ACC112 (cell line): ENCODE measurements around the gene TRIO.
A peak's percentile ranks its signal among the peaks of the same experiment; 100 is the strongest.

Experiments
- H2AFZ ChIP-seq: fragments of 200-600 bp; sonication (generic); one replicate; pipeline ENCODE4 v1.6.0; 2017; ENCODE audit warnings: antibody characterized with exemption, low read length; ENCODE audit not compliant: unreplicated experiment
- H3K27ac ChIP-seq: fragments of 200-600 bp; sonication (generic); 2 replicates; pipeline ENCODE4 v1.5.1; 2014; ENCODE audit warnings: low read depth, mild to moderate bottlenecking, antibody characterized with exemption, low read length, moderate library complexity
- H3K27me3 ChIP-seq: fragments of 200-600 bp; sonication (generic); 2 replicates; pipeline ENCODE4 v1.6.1; 2014; ENCODE audit warnings: mild to moderate bottlenecking, antibody characterized with exemption, low read length, moderate library complexity, mixed read lengths; ENCODE audit not compliant: insufficient read depth
- H3K36me3 ChIP-seq: fragments of 200-600 bp; sonication (generic); 2 replicates; pipeline ENCODE4 v1.6.1; 2016; ENCODE audit warnings: mild to moderate bottlenecking, antibody characterized with exemption, low read length, moderate library complexity, mixed read lengths; ENCODE audit not compliant: insufficient read depth
- H3K4me1 ChIP-seq: fragments of 200-600 bp; sonication (generic); one replicate; pipeline ENCODE4 v1.6.1; 2016; ENCODE audit warnings: low read length, mixed read lengths; ENCODE audit not compliant: insufficient read depth, unreplicated experiment, control insufficient read depth
- H3K4me3 ChIP-seq: fragments of 200-600 bp; sonication (generic); 2 replicates; pipeline ENCODE4 v1.5.1; 2014; ENCODE audit warnings: mild to moderate bottlenecking, low read depth, low read length
- H3K79me2 ChIP-seq: fragments of 200-600 bp; sonication (generic); one replicate; pipeline ENCODE4 v1.6.0; 2016; ENCODE audit warnings: low read length; ENCODE audit not compliant: control insufficient read depth, unreplicated experiment, insufficient read depth

Gene TRIO

GRCh38 chr5:14295610-14296009 lies 152.5 kb downstream of the TRIO start:
- peaks cover 56% of the 10 kb centered on the region for H3K79me2 ChIP-seq
- H3K27ac ChIP-seq: no peak overlapping the region
- no peak overlapping the region for H3K4me3 ChIP-seq
- H2AFZ ChIP-seq: no peak overlapping the region
- H3K36me3 ChIP-seq: peaks cover 61% of the 10 kb centered on the region
- H3K4me1 ChIP-seq: peaks cover 11% of the 10 kb centered on the region
- H3K27me3 ChIP-seq: no peaks in the 10 kb centered on the region

DNA sequence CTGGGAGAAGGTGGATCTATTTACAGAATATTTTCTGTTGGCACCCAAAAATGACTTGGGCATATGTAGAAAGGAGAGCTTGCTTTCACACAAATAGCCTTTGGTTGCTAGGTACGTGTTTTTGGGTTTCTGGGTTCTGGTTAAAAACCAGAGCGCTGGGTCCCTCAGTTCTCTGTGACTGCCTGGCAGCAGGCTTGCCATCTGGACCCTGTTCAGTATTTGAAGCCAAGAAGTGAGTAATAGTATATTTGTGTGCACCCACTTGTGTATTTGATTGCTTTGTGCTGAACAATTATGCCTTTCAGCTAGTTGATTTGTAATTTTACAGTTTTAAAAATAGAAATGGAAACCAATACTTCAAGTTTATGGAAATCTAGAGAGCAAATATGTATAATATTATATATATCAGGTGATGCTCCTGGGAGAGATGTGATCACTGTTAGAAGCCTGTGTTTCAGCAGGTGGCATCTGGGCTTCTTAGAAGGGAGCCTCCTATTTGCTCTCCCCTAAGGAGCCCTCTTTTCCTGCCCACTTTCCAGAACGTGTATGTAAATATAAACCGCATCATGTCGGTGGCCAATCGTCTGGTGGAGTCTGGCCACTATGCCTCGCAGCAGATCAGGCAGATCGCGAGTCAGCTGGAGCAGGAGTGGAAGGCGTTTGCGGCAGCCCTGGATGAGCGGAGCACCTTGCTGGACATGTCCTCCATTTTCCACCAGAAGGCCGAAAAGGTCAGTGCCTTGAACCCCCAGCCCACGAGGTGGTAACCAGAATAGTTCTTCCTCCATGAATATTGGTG lies 153.6 kb downstream of the TRIO start:
- H2AFZ ChIP-seq: no peak overlapping the region
- H3K27me3 ChIP-seq: no peaks in the 10 kb centered on the region
- peaks cover 53% of the 10 kb centered on the region for H3K36me3 ChIP-seq
- no peak overlapping the region for H3K4me3 ChIP-seq
- peaks cover 58% of the 10 kb centered on the region for H3K79me2 ChIP-seq
- no peak overlapping the region for H3K27ac ChIP-seq
- H3K4me1 ChIP-seq: peaks cover 11% of the 10 kb centered on the region

DNA sequence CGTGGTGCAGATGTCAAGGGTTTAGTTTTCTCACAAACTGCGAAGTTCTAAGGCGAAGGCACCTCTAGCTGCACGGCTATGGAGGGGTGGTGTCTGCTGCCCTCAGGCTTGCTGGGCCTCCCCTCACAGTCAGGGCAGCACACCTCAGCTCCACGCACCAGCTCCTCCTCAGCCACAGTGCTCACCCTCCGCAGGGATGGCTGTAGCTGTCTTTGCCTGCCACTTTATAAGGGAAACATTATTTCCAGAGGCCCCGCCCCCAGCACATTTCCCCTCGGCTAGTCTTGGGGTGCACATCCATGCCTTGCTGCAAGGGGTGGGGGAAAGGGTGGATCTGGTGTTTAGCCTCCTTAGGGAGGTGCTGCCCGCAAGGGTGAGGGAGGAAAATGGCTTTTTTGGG lies 154.6 kb downstream of the TRIO start:
- peaks cover 57% of the 10 kb centered on the region for H3K79me2 ChIP-seq
- peaks cover 43% of the 10 kb centered on the region for H3K36me3 ChIP-seq
- H3K4me1 ChIP-seq: peaks cover 11% of the 10 kb centered on the region
- no peak overlapping the region for H3K4me3 ChIP-seq
- H3K27ac ChIP-seq: no peak overlapping the region
- H2AFZ ChIP-seq: no peak overlapping the region
- H3K27me3 ChIP-seq: no peaks in the 10 kb centered on the region

DNA sequence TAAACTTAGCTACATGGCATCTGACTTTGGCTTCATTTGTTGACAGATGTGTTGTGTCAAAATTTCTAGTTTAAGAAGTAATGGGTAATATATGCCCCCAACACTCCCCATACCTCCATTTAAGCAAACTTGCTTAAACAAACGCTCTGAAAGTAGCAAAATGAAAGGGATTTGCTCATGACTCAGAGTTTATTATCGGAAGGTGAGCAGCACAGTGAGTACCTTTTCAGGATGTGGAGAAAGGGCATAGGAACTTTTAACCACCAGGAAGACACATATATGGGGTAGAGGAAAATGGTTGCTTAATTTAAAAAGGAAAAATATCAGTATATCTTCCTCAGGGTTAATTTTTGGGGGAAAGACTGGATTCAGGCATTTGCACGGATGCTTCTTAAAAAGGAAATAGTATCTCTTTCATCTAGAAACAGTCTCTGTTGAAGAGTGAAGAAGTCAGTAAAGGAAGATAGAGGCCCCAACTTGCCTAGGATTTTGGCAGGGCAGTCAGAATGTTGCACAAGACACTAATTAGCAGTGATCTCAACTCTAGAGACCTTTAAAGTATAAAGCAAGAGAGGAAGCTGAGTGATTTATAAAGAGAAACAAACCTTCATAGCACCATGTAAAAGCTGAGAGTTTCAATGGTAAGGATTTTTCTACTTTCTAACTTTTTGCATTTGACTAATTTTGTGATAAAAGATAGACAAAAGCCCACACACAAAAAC lies 155.1 kb downstream of the TRIO start:
- Histone ChIP-seq H3K27me3 (no peaks in the 10 kb centered on the region), H3K36me3 (peaks cover 37% of the 10 kb centered on the region), H3K4me1 (peaks cover 11% of the 10 kb centered on the region), H3K27ac (peak overlapping the region; percentile 9; the same call in 1 of the 2 replicates), H3K79me2 (peaks cover 53% of the 10 kb centered on the region), H3K4me3 (no peak overlapping the region), H2AFZ (no peak overlapping the region)

DNA sequence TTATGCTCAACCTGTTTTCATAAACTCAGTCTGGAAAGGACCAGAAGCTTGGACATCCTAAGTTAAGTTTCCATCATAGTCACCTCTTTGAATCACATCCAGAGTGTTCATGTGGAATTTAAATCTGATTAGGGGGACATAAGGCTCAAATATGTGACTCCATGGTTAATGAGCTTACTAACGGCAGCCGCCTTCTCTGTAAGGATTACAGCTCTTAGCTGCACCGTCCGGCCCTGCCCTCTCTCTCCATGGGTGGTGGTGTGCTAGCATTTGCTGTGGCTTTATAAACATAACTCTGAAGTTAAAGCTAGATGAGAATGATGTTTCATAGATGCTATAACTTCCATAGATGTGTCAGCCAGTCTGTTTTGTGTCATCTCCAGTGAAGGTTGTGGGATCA lies 156.5 kb downstream of the TRIO start:
- peaks cover 22% of the 10 kb centered on the region for H3K4me1 ChIP-seq
- H2AFZ ChIP-seq: no peak overlapping the region
- H3K27ac ChIP-seq: no peak overlapping the region
- peaks cover 34% of the 10 kb centered on the region for H3K36me3 ChIP-seq
- no peaks in the 10 kb centered on the region for H3K27me3 ChIP-seq
- H3K79me2 ChIP-seq: peaks cover 49% of the 10 kb centered on the region
- no peak overlapping the region for H3K4me3 ChIP-seq

- Histone ChIP-seq H3K4me3 (no peak overlapping the region), H3K36me3 (peaks cover 31% of the 10 kb centered on the region), H3K79me2 (peaks cover 49% of the 10 kb centered on the region), H3K4me1 (peaks cover 36% of the 10 kb centered on the region), H2AFZ (no peak overlapping the region), H3K27me3 (no peaks in the 10 kb centered on the region), H3K27ac (no peak overlapping the region)
These were observed 158.0 kb downstream of the TRIO start for GRCh38 chr5:14301186-14301585.

GRCh38 chr5:14302330-14302729 lies 159.2 kb downstream of the TRIO start:
- H3K4me1 ChIP-seq: peaks cover 40% of the 10 kb centered on the region
- H3K79me2 ChIP-seq: peaks cover 56% of the 10 kb centered on the region
- H3K27ac ChIP-seq: no peak overlapping the region
- H3K27me3 ChIP-seq: no peaks in the 10 kb centered on the region
- peaks cover 38% of the 10 kb centered on the region for H3K36me3 ChIP-seq
- no peak overlapping the region for H3K4me3 ChIP-seq
- H2AFZ ChIP-seq: no peak overlapping the region

- Histone ChIP-seq H2AFZ (no peak overlapping the region), H3K27ac (peak overlapping the region; percentile 64), H3K27me3 (no peaks in the 10 kb centered on the region)
These were observed 161.9 kb downstream of the TRIO start for GRCh38 chr5:14305045-14305444.

GRCh38 chr5:14306329-14306815 lies 163.2 kb downstream of the TRIO start:
- Histone ChIP-seq H3K36me3 (peaks cover 47% of the 10 kb centered on the region), H3K27ac (peak overlapping the region; percentile 21; the same call in 1 of the 2 replicates), H3K4me1 (peaks cover 36% of the 10 kb centered on the region), H3K79me2 (peaks cover 62% of the 10 kb centered on the region), H3K4me3 (no peak overlapping the region), H3K27me3 (no peaks in the 10 kb centered on the region), H2AFZ (no peak overlapping the region)

More at GRCh38 chr5:14305045-14305444, 161.9 kb downstream of the TRIO start:
- Histone ChIP-seq H3K4me1 (peaks cover 36% of the 10 kb centered on the region), H3K79me2 (peaks cover 61% of the 10 kb centered on the region), H3K36me3 (peaks cover 42% of the 10 kb centered on the region), H3K4me3 (no peak overlapping the region)

- Histone ChIP-seq H3K79me2 (peaks cover 64% of the 10 kb centered on the region), H3K4me1 (peaks cover 36% of the 10 kb centered on the region), H3K4me3 (no peak overlapping the region), H3K27ac (no peak overlapping the region), H2AFZ (no peak overlapping the region), H3K27me3 (no peaks in the 10 kb centered on the region), H3K36me3 (peaks cover 63% of the 10 kb centered on the region)
These were observed 165.4 kb downstream of the TRIO start for GRCh38 chr5:14308384-14309154.
